Measurements from ENCODE around the gene TRIM13. TPM values are rescaled to one million over a fixed set of nuclear protein-coding genes. Genes with fewer than 3 reads are reported as not detected.

Gene TRIM13
- total RNA-seq, 1 experiment from 2014 or later = 22.4 TPM

- DNase-seq (ENCODE audit: low read depth, low spot score) = no peak
- Histone ChIP-seq H3K27me3 (ENCODE audit: control insufficient read depth, insufficient read depth, low read length) (no peaks in the 10 kb centered on the region), H3K27ac (ENCODE audit: low read length) (no peak overlapping the region), H3K36me3 (ENCODE audit: control insufficient read depth, insufficient read depth, low read length) (no peaks in the 10 kb centered on the region), H3K9me3 (ENCODE audit: control insufficient read depth, insufficient read depth, low read depth, low read length) (no peaks in the 10 kb centered on the region), H3K4me1 (ENCODE audit: control insufficient read depth, insufficient read depth, low read length) (no peaks in the 10 kb centered on the region), H3K4me3 (ENCODE audit: low read depth in 2 of 2, low read length in 2 of 2) (no peak overlapping the region)
- in situ Hi-C loops (cut with HindIII; ENCODE audit: low pct_unique_long_range_greater_than_20kb, low sequenced_read_pairs) (no loop called here), intact Hi-C loops (cut with micrococcal nuclease; ENCODE audit: unreplicated experiment) (no loop called here)
- ATAC-seq = no peak
- TF ChIP-seq POLR2AphosphoS5 (IDR thresholded peaks at IDR 0.05; ENCODE audit: low read depth, low read length) = no peak
- no peak for TF ChIP-seq SIN3A (IDR thresholded peaks at IDR 0.05; ENCODE audit: borderline replicate concordance, insufficient read depth, low read depth, low read length)
- no peak for TF ChIP-seq CTCF (IDR thresholded peaks at IDR 0.05)
- no peak for TF ChIP-seq TCF7L2 (IDR thresholded peaks at IDR 0.05; ENCODE audit: low read depth, low read length)
- TF ChIP-seq, protein P1, sequence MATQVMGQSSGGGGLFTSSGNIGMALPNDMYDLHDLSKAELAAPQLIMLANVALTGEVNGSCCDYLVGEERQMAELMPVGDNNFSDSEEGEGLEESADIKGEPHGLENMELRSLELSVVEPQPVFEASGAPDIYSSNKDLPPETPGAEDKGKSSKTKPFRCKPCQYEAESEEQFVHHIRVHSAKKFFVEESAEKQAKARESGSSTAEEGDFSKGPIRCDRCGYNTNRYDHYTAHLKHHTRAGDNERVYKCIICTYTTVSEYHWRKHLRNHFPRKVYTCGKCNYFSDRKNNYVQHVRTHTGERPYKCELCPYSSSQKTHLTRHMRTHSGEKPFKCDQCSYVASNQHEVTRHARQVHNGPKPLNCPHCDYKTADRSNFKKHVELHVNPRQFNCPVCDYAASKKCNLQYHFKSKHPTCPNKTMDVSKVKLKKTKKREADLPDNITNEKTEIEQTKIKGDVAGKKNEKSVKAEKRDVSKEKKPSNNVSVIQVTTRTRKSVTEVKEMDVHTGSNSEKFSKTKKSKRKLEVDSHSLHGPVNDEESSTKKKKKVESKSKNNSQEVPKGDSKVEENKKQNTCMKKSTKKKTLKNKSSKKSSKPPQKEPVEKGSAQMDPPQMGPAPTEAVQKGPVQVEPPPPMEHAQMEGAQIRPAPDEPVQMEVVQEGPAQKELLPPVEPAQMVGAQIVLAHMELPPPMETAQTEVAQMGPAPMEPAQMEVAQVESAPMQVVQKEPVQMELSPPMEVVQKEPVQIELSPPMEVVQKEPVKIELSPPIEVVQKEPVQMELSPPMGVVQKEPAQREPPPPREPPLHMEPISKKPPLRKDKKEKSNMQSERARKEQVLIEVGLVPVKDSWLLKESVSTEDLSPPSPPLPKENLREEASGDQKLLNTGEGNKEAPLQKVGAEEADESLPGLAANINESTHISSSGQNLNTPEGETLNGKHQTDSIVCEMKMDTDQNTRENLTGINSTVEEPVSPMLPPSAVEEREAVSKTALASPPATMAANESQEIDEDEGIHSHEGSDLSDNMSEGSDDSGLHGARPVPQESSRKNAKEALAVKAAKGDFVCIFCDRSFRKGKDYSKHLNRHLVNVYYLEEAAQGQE (IDR thresholded peaks at IDR 0.05; ENCODE audit: insufficient read depth in 1 of 2, low read depth in 2 of 2, low read length in 1 of 2) = no peak
- ChIA-PET CTCF (no interaction called here), POLR2A (no interaction called here)
- BruUV-seq (replicated peaks) = no TSS peak
Measured at GRCh38 chr13:49972709-49973108, 24.1 kb upstream of the TRIM13 start.

DNA sequence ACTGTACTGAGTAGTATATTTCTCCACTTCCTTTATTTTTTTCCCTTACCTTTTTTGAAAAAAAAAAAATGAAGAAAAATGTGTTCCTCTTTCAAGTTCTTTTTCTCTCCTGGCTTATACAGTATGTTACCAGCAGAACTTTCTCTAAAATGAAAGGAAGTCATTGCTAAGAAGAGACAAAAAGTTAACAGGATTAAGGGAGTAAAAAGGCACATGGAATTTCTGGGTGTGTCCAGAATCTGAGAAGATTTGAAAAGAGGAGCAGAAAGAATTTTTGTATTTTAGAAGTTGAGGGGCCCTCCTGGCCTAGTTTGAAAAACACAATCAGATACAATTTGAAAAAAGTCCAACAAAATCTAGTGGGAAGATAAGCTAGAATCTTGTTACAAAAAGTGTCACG, 21.0 kb upstream of the TRIM13 start:
- Histone ChIP-seq H3K4me1 (ENCODE audit: control insufficient read depth, insufficient read depth, low read length) (no peaks in the 10 kb centered on the region), H3K4me3 (ENCODE audit: low read depth in 2 of 2, low read length in 2 of 2) (no peak overlapping the region), H3K27ac (ENCODE audit: low read length) (no peak overlapping the region), H3K9me3 (ENCODE audit: control insufficient read depth, insufficient read depth, low read depth, low read length) (no peaks in the 10 kb centered on the region), H3K27me3 (ENCODE audit: control insufficient read depth, insufficient read depth, low read length) (no peaks in the 10 kb centered on the region), H3K36me3 (ENCODE audit: control insufficient read depth, insufficient read depth, low read length) (no peaks in the 10 kb centered on the region)
- intact Hi-C loops (cut with micrococcal nuclease; ENCODE audit: unreplicated experiment) (loop anchor here (5.0 kb wide), 1 partner anchor 826 kb away; no protein-coding TSS in a partner anchor), in situ Hi-C loops (cut with HindIII; ENCODE audit: low pct_unique_long_range_greater_than_20kb, low sequenced_read_pairs) (no loop called here)
- no TSS peak for BruUV-seq (replicated peaks)
- DNase-seq (ENCODE audit: low read depth, low spot score) (no peak), ATAC-seq (no peak)
- ChIA-PET CTCF (interaction anchor here (0.6 kb wide), 1 partner anchor 830 kb away, joined by 3 read pairs; no protein-coding TSS in a partner anchor), POLR2A (no interaction called here)
- no peak for TF ChIP-seq SIN3A (IDR thresholded peaks at IDR 0.05; ENCODE audit: borderline replicate concordance, insufficient read depth, low read depth, low read length)
- no peak for TF ChIP-seq CTCF (IDR thresholded peaks at IDR 0.05)
- TF ChIP-seq, protein P1 (IDR thresholded peaks at IDR 0.05; ENCODE audit: insufficient read depth in 1 of 2, low read depth in 2 of 2, low read length in 1 of 2) = no peak
- TF ChIP-seq TCF7L2 (IDR thresholded peaks at IDR 0.05; ENCODE audit: low read depth, low read length) = no peak
- TF ChIP-seq POLR2AphosphoS5 (IDR thresholded peaks at IDR 0.05; ENCODE audit: low read depth, low read length) = no peak

Data from Panc1 (cell line).